Activated naive CD4-positive, alpha-beta T cell (primary cell): Measurements from ENCODE around the gene CENPK.
"Not testable (repeated sequence)": the region's sequence is repeated elsewhere in the genome, so short reads cannot be mapped to it uniquely, and the experiment has no call there.

Experiments used
- DNase-seq, 4 experiments: peaks; one replicate each; lab custom pipeline; 2025; lab: John Stamatoyannopoulos, UW

CENPK gene, protein sequence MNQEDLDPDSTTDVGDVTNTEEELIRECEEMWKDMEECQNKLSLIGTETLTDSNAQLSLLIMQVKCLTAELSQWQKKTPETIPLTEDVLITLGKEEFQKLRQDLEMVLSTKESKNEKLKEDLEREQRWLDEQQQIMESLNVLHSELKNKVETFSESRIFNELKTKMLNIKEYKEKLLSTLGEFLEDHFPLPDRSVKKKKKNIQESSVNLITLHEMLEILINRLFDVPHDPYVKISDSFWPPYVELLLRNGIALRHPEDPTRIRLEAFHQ

GRCh38 chr5:65562731-65563701 is at the start of gene CENPK, which contains the start of gene PPWD1:
Gene CENPK (minus strand): TSS chr5:65563168. CDS start chr5:65554907, 8,261 bp downstream.
Gene PPWD1 (plus strand): TSS chr5:65563296. CDS start chr5:65563311, 15 bp downstream.
- peak; percentile 71 to 91 (median 86) for DNase-seq

GRCh38 chr5:65612298-65612907 is 49.4 kb upstream of the CENPK start:
- no peak for DNase-seq

DNA sequence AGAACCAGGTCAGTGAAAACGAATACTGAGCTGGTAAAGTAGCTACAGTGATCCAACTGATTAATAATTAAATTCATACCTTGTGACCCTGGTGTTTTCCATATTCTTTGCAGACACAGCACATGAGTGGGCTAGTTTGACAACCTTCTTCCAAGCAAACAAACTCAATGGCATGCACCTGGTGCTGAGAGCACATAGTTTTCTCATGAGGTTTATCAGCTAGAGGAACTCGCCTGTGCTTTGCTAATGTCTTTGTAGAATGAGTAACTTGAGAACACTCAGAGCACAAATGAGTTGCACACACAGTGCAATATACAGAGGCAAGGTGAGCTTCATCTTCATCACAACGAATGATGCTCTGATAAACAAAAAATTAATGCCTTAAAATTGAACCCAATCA is 48.6 kb upstream of the CENPK start:
- no peak for DNase-seq

DNA sequence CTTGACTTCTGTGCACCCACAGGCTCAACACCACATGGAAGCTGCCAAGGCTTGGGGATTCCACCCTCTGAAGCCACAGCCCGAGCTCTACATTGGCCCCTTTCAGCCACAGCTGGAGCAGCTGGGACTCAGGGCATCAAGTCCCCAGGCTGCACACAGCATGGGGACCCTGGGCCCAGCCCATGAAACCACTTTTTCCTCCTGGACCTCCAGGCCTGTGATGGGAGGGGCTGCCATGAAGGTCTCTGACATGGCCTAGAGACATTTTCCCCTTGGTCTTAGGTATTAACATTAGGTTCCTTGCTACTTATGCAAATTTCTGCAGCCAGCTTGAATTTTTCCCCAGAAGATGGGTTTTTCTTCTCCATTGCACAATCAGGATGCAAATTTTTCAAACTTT is 38.8 kb upstream of the CENPK start:
- not testable (repeated sequence) for DNase-seq

DNA sequence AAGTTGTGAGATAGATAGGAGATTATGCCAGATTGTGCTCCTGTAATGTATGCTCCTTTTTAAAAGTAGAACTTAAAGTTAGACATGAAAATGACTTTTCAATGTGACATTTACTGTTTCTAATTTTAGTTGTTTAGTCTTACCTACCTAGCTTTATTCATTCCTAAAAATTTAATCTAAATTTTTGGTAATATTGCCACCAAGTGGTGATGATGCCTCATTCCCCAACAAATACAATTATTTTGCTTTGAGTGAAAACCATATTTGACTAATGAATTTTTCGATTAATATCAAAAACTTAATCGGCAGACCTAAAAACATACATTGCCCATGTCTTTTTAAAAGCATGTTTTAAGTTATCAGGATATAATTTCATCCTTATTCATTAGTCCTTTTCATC is 25.7 kb upstream of the CENPK start:
- DNase-seq = no peak

- no peak for DNase-seq
Observed at GRCh38 chr5:65577141-65577540, 14.2 kb upstream of the CENPK start.

DNA sequence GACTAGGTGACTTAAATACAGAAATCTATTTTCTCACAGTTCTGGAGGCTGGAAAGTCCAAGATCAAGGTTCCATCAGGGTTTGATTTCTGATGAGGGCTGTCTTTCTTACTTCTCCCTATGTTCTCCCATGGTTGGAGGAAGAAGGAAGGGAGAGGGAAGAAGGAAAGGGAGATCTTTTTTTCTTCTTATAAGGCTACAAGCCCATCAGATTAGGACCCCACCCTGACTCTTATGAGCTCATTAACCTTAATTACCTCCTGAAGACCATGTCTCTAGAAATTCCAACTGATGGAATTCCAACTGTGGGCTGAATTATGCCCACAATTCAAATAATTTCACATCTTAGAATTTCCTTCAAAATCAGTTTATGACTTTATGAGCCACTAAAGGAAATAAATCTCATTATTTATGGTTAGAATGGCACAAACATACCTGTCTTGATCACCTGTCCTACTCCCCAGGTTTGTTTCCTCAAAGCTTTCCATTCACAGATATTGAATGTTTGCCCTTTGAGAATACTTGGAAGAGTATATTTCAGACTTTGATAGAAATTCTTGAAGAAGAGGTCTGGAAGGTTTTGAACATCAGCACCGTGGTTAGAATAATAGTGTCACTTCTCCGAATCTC is 7.7 kb upstream of the CENPK start:
- no peak for DNase-seq

- no peak for DNase-seq
Observed at GRCh38 chr5:65566505-65566904, 3.5 kb upstream of the CENPK start.

GRCh38 chr5:65563777-65564176 is 809 bp upstream of the CENPK start:
- no peak for DNase-seq

GRCh38 chr5:65556718-65557117 is 6.2 kb downstream of the CENPK start:
- no peak for DNase-seq

GRCh38 chr5:65556181-65556580 is 6.8 kb downstream of the CENPK start:
- no peak for DNase-seq

DNA sequence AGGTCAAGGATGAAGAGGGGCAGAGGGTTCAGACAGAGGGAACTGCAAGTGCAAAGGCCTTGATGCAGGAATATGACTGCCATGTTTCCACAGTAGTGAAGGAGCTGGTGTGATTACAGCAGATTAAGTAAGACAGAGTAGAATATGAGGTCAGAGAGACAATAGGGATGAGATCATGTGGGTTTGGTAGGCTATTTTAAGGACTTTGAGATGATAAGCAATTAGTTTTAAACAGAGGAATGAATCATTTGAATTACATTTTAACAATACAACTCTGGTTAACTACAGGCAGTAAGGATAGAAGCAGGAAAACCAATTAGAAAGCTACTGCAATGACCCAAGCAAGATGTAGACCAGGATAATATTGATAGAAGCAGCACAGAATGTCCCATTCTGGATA is 7.7 kb downstream of the CENPK start:
- DNase-seq = no peak

- no peak for DNase-seq
Observed at GRCh38 chr5:65553941-65554340, 9.0 kb downstream of the CENPK start.

DNA sequence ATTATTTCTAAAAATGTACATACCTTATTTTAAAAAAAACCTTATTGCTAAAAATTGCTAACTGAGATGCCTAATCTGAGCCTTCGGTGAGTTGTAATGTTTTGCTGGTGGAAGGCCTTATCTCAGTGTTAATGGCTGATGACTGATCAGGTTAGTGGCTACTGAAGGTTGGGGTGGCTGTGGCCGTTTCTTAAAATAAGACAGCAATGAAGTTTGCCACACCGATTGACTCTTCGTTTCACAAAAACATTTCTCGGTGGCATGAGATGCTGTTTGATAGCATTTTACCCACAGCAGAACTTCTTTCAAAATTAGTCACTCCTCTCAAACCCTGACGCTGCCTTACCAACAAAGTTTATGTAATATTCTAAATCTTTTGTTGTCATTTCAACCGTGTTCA is 14.7 kb downstream of the CENPK start:
- DNase-seq = no peak

DNA sequence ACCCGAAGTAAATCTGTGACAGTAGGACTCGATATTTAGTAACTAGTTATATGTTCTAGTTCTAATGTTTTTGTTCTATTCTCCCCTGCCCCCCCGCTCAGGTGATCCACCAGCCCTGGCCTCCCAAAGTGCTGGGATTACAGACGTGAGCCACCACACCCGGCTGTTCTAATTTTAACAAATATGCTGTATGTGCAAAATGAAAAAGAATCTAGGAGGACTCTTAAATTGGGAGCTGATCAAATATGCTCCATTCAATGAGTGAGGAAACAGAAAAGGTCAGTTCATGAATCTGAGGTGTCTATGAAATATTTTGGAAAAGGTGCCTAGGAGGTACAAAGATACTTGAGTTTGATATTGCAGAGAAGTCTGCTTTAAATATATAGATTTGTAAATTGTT is 16.8 kb downstream of the CENPK start:
- no peak for DNase-seq

- DNase-seq = no peak
Observed at GRCh38 chr5:65544473-65544872, 18.5 kb downstream of the CENPK start.

- DNase-seq = no peak
Observed at GRCh38 chr5:65539827-65540226, 23.1 kb downstream of the CENPK start.

DNA sequence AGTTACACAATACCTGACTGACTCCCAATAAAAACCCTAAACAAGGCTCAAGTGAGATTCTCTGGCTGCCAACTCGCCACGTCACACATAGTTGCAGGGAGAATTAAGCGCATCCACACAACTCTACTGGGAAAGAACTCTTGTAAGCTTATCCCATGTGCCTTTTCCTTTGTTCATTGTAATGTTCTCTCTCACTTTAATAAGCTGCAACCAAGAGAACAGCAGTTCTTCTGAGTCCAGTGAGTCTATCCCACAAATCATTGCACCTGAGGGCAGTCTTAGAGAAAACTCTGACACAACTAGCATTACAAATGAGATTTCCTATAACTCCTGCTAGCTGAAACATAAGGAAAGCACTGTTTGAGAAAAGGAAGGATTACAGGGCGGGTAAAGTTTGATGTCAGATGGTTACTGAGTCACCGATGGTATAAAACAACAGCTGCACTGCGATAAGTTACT is 27.4 kb downstream of the CENPK start:
- DNase-seq = no peak

GRCh38 chr5:65530904-65531303 is 32.1 kb downstream of the CENPK start:
- DNase-seq = no peak

GRCh38 chr5:65525726-65526125 is 37.2 kb downstream of the CENPK start:
- no peak for DNase-seq

DNA sequence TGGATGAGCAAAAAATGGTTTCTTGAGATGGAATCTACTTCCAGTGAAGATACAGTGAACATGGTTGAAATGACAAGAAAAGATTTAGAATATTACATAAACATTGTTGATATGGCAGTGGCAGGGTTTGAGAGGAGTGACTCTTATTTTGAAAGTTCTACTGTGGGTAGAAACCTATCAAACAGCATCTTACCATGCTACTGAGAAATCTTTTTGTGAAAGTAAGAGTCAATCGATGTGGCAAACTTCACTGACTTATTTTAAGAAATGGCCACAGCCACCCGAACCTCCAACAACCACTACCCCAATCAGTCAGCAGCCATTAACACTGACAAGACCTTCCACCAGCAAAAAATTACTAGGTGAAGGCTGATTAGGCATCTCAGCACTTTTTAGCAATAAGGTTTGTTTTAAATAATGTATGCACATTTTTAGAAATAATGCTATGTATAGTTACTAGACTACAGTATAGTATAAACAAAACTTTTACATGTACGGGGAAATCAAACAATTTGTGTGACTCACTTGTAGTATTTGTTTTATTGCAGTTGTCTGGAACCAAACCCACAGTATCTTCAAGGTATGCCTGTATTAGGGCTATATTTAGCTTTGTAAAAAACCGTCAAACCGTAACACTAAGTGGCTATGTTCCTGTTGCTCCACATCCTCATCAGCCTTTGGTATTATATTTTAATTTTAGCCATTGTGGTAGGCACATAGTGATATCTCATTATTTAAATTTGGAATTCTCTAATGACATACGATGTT is 50.6 kb downstream of the CENPK start:
- no peak for DNase-seq
